ENCODE data around the gene LAMP1. TPM values are rescaled to one million over a fixed set of nuclear protein-coding genes. Genes with fewer than 3 reads are reported as not detected.
"Not testable (repeated sequence)": the region's sequence is repeated elsewhere in the genome, so short reads cannot be mapped to it uniquely, and the experiment has no call there.

LAMP1 gene
- total and polyA plus RNA-seq, 2 donors from 2014 or later: 210 to 256 TPM

DNA sequence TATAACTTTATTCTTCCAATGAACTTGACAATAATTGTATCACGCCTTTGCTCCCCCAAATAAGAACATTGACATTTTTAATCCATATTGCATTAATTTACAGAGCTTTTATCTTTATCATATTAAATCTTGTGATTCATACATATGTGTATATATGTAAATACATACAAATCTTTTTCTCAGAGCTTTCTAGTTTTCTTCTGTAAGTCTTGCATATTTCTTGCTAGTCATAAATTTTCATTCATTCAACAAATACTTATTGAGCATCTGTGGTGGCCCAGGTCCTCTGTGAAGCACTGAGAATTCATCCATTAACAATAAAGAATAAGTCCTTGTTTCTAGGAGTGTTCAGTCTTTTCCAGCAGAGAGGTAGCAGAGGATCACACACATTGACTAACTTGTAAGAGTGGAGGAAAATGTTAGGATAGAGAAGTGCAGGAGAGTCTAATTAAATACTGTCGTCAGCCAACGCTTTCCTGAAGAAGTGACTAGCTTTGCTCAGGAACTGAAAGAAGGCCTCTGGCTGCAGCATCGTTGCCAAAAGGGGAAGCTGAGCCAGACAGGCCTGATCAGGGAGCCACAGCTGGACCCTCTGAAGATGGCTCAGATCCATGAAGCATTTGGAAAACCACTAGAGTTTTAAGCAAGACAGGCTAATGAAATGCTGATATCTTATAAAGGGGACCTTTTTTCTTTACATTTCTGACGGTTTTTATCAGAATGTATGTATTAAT is 38.6 kb upstream of the LAMP1 start:
- no peak overlapping the region for H3K27ac ChIP-seq (ENCODE audit: low read depth in 2 of 2, low read length in 2 of 2)
- H3K9ac ChIP-seq (ENCODE audit: low read length in 3 of 3): no peak overlapping the region
- H3K36me3 ChIP-seq (ENCODE audit: control insufficient read depth in 2 of 3, insufficient read depth in 3 of 3, low read length in 3 of 3): peaks cover 10 to 34% (median 20%) of the 10 kb centered on the region in 3 donors
- DNase-seq (no peak), FAIRE-seq (no peak)
- H3K4me3 ChIP-seq (ENCODE audit: low read length in 3 of 3): no peak overlapping the region
- intact Hi-C loops (cut with DNase I): no loop called here
- H3K9me3 ChIP-seq (ENCODE audit: control insufficient read depth in 2 of 3, insufficient read depth in 1 of 3, low read length in 3 of 3): no peaks in the 10 kb centered on the region
- H3K27me3 ChIP-seq (ENCODE audit: control insufficient read depth, insufficient read depth, low read length): no peaks in the 10 kb centered on the region
- TF ChIP-seq, protein P1, sequence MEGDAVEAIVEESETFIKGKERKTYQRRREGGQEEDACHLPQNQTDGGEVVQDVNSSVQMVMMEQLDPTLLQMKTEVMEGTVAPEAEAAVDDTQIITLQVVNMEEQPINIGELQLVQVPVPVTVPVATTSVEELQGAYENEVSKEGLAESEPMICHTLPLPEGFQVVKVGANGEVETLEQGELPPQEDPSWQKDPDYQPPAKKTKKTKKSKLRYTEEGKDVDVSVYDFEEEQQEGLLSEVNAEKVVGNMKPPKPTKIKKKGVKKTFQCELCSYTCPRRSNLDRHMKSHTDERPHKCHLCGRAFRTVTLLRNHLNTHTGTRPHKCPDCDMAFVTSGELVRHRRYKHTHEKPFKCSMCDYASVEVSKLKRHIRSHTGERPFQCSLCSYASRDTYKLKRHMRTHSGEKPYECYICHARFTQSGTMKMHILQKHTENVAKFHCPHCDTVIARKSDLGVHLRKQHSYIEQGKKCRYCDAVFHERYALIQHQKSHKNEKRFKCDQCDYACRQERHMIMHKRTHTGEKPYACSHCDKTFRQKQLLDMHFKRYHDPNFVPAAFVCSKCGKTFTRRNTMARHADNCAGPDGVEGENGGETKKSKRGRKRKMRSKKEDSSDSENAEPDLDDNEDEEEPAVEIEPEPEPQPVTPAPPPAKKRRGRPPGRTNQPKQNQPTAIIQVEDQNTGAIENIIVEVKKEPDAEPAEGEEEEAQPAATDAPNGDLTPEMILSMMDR (IDR thresholded peaks at IDR 0.05; ENCODE audit: borderline replicate concordance, extremely low read depth, insufficient read depth): no peak
- H3K4me1 ChIP-seq (ENCODE audit: control insufficient read depth in 2 of 3, insufficient read depth in 2 of 3, low read depth in 1 of 3, low read length in 3 of 3): no peaks in the 10 kb centered on the region

DNA sequence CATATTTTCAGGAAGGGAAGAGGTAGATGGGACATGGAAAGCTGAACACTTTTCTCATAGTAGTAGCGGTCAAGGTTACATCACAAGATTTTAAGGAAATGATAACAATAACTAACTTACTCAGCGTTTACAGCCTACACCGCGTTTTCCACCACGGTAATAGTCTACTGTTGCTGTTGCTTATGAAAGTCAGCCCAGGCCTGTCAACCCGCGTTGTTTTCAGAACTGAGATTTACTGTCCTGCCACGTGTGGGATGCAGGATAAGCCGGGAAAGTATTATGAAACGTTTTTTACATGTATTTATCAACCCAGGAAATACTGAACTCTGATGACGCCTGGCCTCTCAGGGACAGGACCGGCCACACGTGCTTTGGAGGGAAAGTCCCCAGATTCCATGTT is 36.0 kb upstream of the LAMP1 start:
- TF ChIP-seq, protein P1 (IDR thresholded peaks at IDR 0.05; ENCODE audit: borderline replicate concordance, extremely low read depth, insufficient read depth): no peak
- Histone ChIP-seq H3K9ac (ENCODE audit: low read length in 3 of 3) (no peak overlapping the region), H3K27ac (ENCODE audit: low read depth in 2 of 2, low read length in 2 of 2) (no peak overlapping the region), H3K27me3 (ENCODE audit: control insufficient read depth, insufficient read depth, low read length) (no peaks in the 10 kb centered on the region), H3K4me1 (ENCODE audit: control insufficient read depth in 2 of 3, insufficient read depth in 2 of 3, low read depth in 1 of 3, low read length in 3 of 3) (no peaks in the 10 kb centered on the region), H3K4me3 (ENCODE audit: low read length in 3 of 3) (no peak overlapping the region), H3K9me3 (ENCODE audit: control insufficient read depth in 2 of 3, insufficient read depth in 1 of 3, low read length in 3 of 3) (no peaks in the 10 kb centered on the region), H3K36me3 (ENCODE audit: control insufficient read depth in 2 of 3, insufficient read depth in 3 of 3, low read length in 3 of 3) (peaks cover 8 to 20% (median 8%) of the 10 kb centered on the region in 3 donors)
- intact Hi-C loops (cut with DNase I): no loop called here
- no peak for DNase-seq
- no peak for FAIRE-seq

DNA sequence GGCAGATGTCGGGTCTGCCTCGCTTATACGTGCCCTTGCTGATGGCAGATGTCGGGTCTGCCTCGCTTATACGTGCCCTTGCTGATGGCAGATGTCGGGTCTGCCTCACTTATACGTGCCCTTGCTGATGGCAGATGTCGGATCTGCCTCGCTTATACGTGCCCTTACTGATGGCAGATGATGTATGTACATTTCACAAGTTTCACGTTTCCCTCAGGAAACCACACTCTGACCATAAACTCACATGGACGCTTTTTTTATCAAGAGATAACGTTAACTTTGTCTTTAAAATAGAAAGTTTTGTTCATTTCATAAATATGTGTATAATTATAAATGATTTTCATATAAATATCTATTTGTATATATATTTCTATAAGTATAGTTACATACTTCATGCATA is 34.0 kb upstream of the LAMP1 start:
- H3K4me3 ChIP-seq (ENCODE audit: low read length in 3 of 3); H3K27ac ChIP-seq (ENCODE audit: low read depth in 2 of 2, low read length in 2 of 2); H3K9ac ChIP-seq (ENCODE audit: low read length in 3 of 3); DNase-seq; H3K27me3 ChIP-seq (ENCODE audit: control insufficient read depth, insufficient read depth, low read length); FAIRE-seq; H3K4me1 ChIP-seq (ENCODE audit: control insufficient read depth in 2 of 3, insufficient read depth in 2 of 3, low read depth in 1 of 3, low read length in 3 of 3); intact Hi-C loops (cut with DNase I); H3K9me3 ChIP-seq (ENCODE audit: control insufficient read depth in 2 of 3, insufficient read depth in 1 of 3, low read length in 3 of 3): not testable (repeated sequence)
- H3K36me3 ChIP-seq (ENCODE audit: control insufficient read depth in 2 of 3, insufficient read depth in 3 of 3, low read length in 3 of 3): peaks cover 8 to 13% (median 8%) of the 10 kb centered on the region in 3 donors

DNA sequence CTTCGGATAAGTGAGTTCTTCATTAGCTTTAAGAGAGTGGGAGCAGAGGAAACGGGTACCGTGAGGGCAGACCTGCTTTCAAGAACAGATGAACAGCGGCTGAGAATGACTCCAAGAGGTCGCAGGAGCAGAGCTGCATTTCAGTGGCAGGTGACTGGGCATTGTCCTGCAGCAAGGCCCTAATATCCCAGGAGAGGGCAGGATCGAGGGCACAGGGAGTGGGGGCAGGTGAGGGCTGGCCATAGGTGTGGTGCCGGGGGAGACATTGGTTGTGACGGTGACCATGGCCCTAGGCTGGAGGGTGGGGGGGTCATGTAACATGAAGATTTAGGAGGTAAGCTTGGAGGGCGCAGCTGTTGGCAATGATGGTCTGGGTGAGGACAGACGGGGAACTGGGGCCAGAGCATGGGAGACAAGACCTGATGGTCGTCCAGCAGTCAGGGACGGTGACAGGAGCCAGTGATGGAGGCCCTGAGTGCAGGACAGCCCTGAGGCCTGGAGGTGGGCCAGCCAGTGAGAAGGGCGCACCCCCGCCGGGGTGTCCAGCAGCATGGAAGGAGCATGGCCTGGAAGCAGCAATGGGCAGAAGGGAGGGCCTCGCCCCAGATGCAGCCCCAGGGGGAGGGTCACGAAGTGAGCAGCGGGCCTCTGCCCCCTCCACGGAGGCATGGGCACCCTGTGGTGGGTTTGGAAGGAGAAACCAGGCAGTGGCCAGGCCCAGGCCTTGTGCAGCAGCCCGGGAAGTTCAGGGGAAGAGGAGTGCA is 29.2 kb upstream of the LAMP1 start:
- H3K9ac ChIP-seq (ENCODE audit: low read length in 3 of 3): no peak overlapping the region
- H3K9me3 ChIP-seq (ENCODE audit: control insufficient read depth in 2 of 3, insufficient read depth in 1 of 3, low read length in 3 of 3): no peaks in the 10 kb centered on the region
- DNase-seq (no peak), FAIRE-seq (no peak)
- H3K4me3 ChIP-seq (ENCODE audit: low read length in 3 of 3): no peak overlapping the region
- intact Hi-C loops (cut with DNase I): no loop called here
- H3K27ac ChIP-seq (ENCODE audit: low read depth in 2 of 2, low read length in 2 of 2): no peak overlapping the region
- H3K4me1 ChIP-seq (ENCODE audit: control insufficient read depth in 2 of 3, insufficient read depth in 2 of 3, low read depth in 1 of 3, low read length in 3 of 3): no peaks in the 10 kb centered on the region
- no peaks in the 10 kb centered on the region for H3K27me3 ChIP-seq (ENCODE audit: control insufficient read depth, insufficient read depth, low read length)
- TF ChIP-seq, protein P1 (IDR thresholded peaks at IDR 0.05; ENCODE audit: borderline replicate concordance, extremely low read depth, insufficient read depth): no peak
- H3K36me3 ChIP-seq (ENCODE audit: control insufficient read depth in 2 of 3, insufficient read depth in 3 of 3, low read length in 3 of 3): peaks cover 0 to 2% (median 0%) of the 10 kb centered on the region in 3 donors
